B cell (primary cell): ENCODE measurements around the gene CENPV. TPM values are rescaled to one million over a fixed set of nuclear protein-coding genes. Genes with fewer than 3 reads are reported as not detected.

Source experiments
- ATAC-seq: fragments of 200-7000 bp; cut with Tn5 transposase; one replicate; pipeline ENCODE4 v1.10.0; 2021; ENCODE audit warnings: low read depth, mild to moderate bottlenecking, moderate number of reproducible peaks, moderate library complexity
- CTCF ChIA-PET: fragments of 350-600 bp; sonication (Branson Sonifier 250); formaldehyde crosslinking; loops from one replicate; lab custom pipeline; 2021; ENCODE audit warnings: antibody characterized with exemption, inconsistent platforms; lab: Charles Lee
- POLR2A ChIA-PET: fragments of 350-600 bp; sonication (Branson Sonifier 250); formaldehyde crosslinking; loops from one replicate; lab custom pipeline; 2021; ENCODE audit warnings: antibody characterized with exemption; lab: Charles Lee
- DNase-seq: peaks from one replicate; pipeline ENCODE4 v3.0.0; 2013
- H2AFZ ChIP-seq: 2 replicates; pipeline ENCODE4 v1.6.1; 2012; ENCODE audit warnings: mild to moderate bottlenecking, low read depth, low read length; ENCODE audit not compliant: insufficient read depth, poor library complexity, severe bottlenecking
- H3K27ac ChIP-seq, 2 donors: 1 replicate in 1 of 2; 2 replicates in 1 of 2; pipeline ENCODE4 v1.5.1; 2012 to 2013; ENCODE audit warnings: low read length in 2 of 2, mild to moderate bottlenecking in 2 of 2, moderate library complexity in 1 of 2
- H3K27me3 ChIP-seq, 4 experiments: fragments of 200-600 bp in 1 of 4; sonication (generic) in 1 of 4; replicated peaks in 1 of 4; 1 replicate in 2 of 4; 2 replicates in 2 of 4; pipeline versions ENCODE4 v1.6.1 to v1.7.0; 2013 to 2016; ENCODE audit warnings: low read length in 3 of 4, mild to moderate bottlenecking in 2 of 4, mixed read lengths in 1 of 4, moderate library complexity in 1 of 4; ENCODE audit not compliant: insufficient read depth in 4 of 4, control insufficient read depth in 3 of 4; ENCODE audit errors: control extremely low read depth in 1 of 4
- H3K36me3 ChIP-seq, 2 experiments: replicated peaks in 1 of 2; 1 replicate in 1 of 2; 2 replicates in 1 of 2; pipeline versions ENCODE4 v1.6.1 to v1.7.1; 2013; ENCODE audit warnings: low read length in 1 of 2; ENCODE audit not compliant: insufficient read depth in 2 of 2, control insufficient read depth in 1 of 2; ENCODE audit errors: control extremely low read depth in 1 of 2, extremely low read depth in 1 of 2
- H3K4me1 ChIP-seq, 2 donors: fragments of 200-600 bp in 1 of 2; sonication (generic) in 1 of 2; 1 replicate in 1 of 2; 2 replicates in 1 of 2; pipeline versions ENCODE4 v1.5.1 to v1.6.1; 2013 to 2017; ENCODE audit warnings: low read length in 2 of 2; ENCODE audit not compliant: control insufficient read depth in 2 of 2, insufficient read depth in 2 of 2
- H3K4me2 ChIP-seq: replicated peaks from 2 replicates; pipeline ENCODE3; 2012; ENCODE audit warnings: mild to moderate bottlenecking, low read depth, low read length; ENCODE audit not compliant: poor library complexity, severe bottlenecking
- H3K4me3 ChIP-seq, 5 experiments: fragments of 200-600 bp in 1 of 5; sonication (generic) in 1 of 5; 1 replicate in 3 of 5; 2 replicates in 2 of 5; pipeline versions ENCODE4 v1.5.1 to v1.7.0; 2011 to 2016; ENCODE audit warnings: low read length in 4 of 5, mild to moderate bottlenecking in 4 of 5, low read depth in 2 of 5, control low read depth in 1 of 5, moderate library complexity in 1 of 5; ENCODE audit not compliant: insufficient read depth in 1 of 5; ENCODE audit errors: control extremely low read depth in 1 of 5, extremely low read depth in 1 of 5
- H3K79me2 ChIP-seq: fragments of 200-600 bp; sonication (generic); one replicate; pipeline ENCODE4 v1.6.0; 2016; ENCODE audit warnings: low read length; ENCODE audit not compliant: control insufficient read depth, insufficient read depth
- H3K9ac ChIP-seq: fragments of 200-600 bp; sonication (generic); 2 replicates; pipeline ENCODE4 v1.6.1; 2017; ENCODE audit warnings: mild to moderate bottlenecking, low read length, moderate library complexity
- H3K9me3 ChIP-seq, 3 donors: one replicate each; pipeline versions ENCODE4 v1.6.1 to v1.7.1; 2013; ENCODE audit warnings: low read length in 2 of 3; ENCODE audit not compliant: control insufficient read depth in 2 of 3, insufficient read depth in 1 of 3; ENCODE audit errors: control extremely low read depth in 1 of 3
- H4K20me1 ChIP-seq: 2 replicates; pipeline ENCODE4 v1.6.0; 2012; ENCODE audit warnings: mild to moderate bottlenecking, low read length; ENCODE audit not compliant: insufficient read depth, control insufficient read depth, poor library complexity, severe bottlenecking
- H3K27ac Mint-ChIP-seq: one replicate; pipeline ENCODE4 v1.8.0; 2021; ENCODE audit warnings: mixed read lengths
- H3K27me3 Mint-ChIP-seq: one replicate; pipeline ENCODE4 v1.8.0; 2021; ENCODE audit warnings: mixed read lengths
- H3K4me1 Mint-ChIP-seq: one replicate; pipeline ENCODE4 v1.8.0; 2021; ENCODE audit warnings: mixed read lengths
- H3K4me3 Mint-ChIP-seq: one replicate; pipeline ENCODE4 v1.8.0; 2021; ENCODE audit warnings: mixed read lengths
- H3K9me3 Mint-ChIP-seq: one replicate; pipeline ENCODE4 v1.8.0; 2022; ENCODE audit warnings: mixed read lengths; ENCODE audit not compliant: insufficient read depth
- EZH2 ChIP-seq: IDR thresholded peaks from 2 replicates; pipeline ENCODE4 v1.6.1; 2012; ENCODE audit warnings: borderline replicate concordance, low read depth, mild to moderate bottlenecking, moderate library complexity, low read length; ENCODE audit not compliant: insufficient read depth, poor library complexity, severe bottlenecking
- WGBS: methylation state at CpG from one replicate; pipeline ENCODE4 v1.1.5; 2013; ENCODE audit warnings: missing lambda C conversion rate; ENCODE audit not compliant: insufficient coverage; 5-methylcytosine and 5-hydroxymethylcytosine counted together
- intact Hi-C: fragments of 100-400 bp; cut with micrococcal nuclease; formaldehyde crosslinking; loops from one replicate; pipeline ENCODE4 v1.10.0; 2022
- polyA plus RNA-seq: library from polyadenylated mRNA; depleted of rRNA; stranded (reverse); fragments of >200 nt; gene quantifications from 2 replicates; pipeline ENCODE4 v1.2.3, GENCODE V29; 2012
- total RNA-seq, 2 donors: library from RNA; stranded (reverse); fragments of 120-200 nt in 1 of 2; gene quantifications; 1 replicate in 1 of 2; 2 replicates in 1 of 2; pipeline versions ENCODE4 v1.2.3 to v1.2.4, GENCODE V29; 2013 to 2022
- TF ChIP-seq, protein P1 (sequence below): fragments of 200-600 bp; IDR thresholded peaks from one replicate; pipeline ENCODE4 v1.8.0; 2022; ENCODE audit warnings: antibody characterized with exemption, mild to moderate bottlenecking

CENPV gene
- total and polyA plus RNA-seq, 2 donors (not counting 1 experiment from before 2014, with no cell fraction given) = 15.8 to 28.1 TPM

DNA sequence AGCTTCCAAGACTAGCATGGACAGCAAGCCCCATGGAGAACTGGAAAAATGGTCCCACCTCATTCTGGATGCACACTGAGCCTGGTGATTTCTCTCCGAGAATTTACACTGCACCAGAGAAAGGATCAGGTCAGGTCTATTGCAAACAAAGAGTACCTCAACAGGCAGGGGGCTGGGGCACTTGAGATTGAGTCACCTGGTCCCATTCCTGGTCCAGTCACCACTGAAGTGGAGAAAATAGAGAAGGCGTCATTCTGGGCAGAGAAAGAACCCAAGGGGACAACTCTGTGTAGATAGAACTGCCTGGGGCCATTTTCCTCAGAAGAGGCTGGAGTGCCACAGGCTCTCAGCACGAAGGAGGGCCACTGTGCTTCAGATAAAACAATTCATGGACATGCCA is 38.4 kb downstream of the CENPV start:
- CTCF ChIA-PET = no interaction called here
- POLR2A ChIA-PET = no interaction called here
- no peak overlapping the region for H3K9ac ChIP-seq
- H3K27ac ChIP-seq = no peak overlapping the region
- H3K79me2 ChIP-seq = no peaks in the 10 kb centered on the region
- no peaks in the 10 kb centered on the region for H3K9me3 Mint-ChIP-seq
- DNase-seq (no peak), ATAC-seq (no peak)
- intact Hi-C loops = no loop called here
- H3K27me3 Mint-ChIP-seq = no peaks in the 10 kb centered on the region
- no peak overlapping the region for H3K27ac Mint-ChIP-seq
- no peak overlapping the region for H2AFZ ChIP-seq
- no peak overlapping the region for H3K4me3 ChIP-seq
- no peaks in the 10 kb centered on the region for H3K4me1 ChIP-seq
- no peak overlapping the region for H3K4me2 ChIP-seq
- no peaks in the 10 kb centered on the region for H3K27me3 ChIP-seq
- no peaks in the 10 kb centered on the region for H3K9me3 ChIP-seq
- peaks cover 0 to 20% of the 10 kb centered on the region in 2 experiments for H3K36me3 ChIP-seq
- H3K4me1 Mint-ChIP-seq = no peaks in the 10 kb centered on the region
- TF ChIP-seq, protein P1, sequence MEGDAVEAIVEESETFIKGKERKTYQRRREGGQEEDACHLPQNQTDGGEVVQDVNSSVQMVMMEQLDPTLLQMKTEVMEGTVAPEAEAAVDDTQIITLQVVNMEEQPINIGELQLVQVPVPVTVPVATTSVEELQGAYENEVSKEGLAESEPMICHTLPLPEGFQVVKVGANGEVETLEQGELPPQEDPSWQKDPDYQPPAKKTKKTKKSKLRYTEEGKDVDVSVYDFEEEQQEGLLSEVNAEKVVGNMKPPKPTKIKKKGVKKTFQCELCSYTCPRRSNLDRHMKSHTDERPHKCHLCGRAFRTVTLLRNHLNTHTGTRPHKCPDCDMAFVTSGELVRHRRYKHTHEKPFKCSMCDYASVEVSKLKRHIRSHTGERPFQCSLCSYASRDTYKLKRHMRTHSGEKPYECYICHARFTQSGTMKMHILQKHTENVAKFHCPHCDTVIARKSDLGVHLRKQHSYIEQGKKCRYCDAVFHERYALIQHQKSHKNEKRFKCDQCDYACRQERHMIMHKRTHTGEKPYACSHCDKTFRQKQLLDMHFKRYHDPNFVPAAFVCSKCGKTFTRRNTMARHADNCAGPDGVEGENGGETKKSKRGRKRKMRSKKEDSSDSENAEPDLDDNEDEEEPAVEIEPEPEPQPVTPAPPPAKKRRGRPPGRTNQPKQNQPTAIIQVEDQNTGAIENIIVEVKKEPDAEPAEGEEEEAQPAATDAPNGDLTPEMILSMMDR = no peak
- TF ChIP-seq EZH2 = no peak
- WGBS = 96% methylated on average over 3 of the region's 3 CpGs
- no peaks in the 10 kb centered on the region for H4K20me1 ChIP-seq
- no peak overlapping the region for H3K4me3 Mint-ChIP-seq

DNA sequence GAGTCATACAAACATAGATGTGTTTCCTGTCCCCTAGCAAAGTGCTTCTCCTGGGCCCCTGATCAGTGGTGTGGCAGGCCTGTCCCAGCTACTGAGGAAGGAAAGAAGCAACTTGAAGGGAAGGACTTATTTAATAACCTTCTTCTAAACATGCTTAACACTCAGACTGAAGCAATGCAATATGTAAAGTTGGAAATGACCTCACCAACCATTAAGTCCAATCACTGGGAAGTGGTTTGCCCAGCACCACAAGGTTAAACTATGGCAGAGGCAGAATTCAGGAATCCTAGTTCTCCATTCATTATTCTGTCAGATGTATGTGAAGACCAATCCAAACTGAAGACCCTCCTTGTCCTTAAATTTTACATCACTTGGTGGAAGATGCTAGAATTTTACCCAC is 39.1 kb downstream of the CENPV start:
- H3K9me3 ChIP-seq = no peaks in the 10 kb centered on the region
- ATAC-seq = no peak

More for the DNA sequence above, 39.1 kb downstream of the CENPV start:
- no peaks in the 10 kb centered on the region for H3K4me1 Mint-ChIP-seq
- no peak overlapping the region for H3K4me2 ChIP-seq
- intact Hi-C loops = no loop called here
- no peaks in the 10 kb centered on the region for H4K20me1 ChIP-seq
- TF ChIP-seq, protein P1 = no peak
- no peak for TF ChIP-seq EZH2
- H3K27me3 ChIP-seq = no peaks in the 10 kb centered on the region
- no peaks in the 10 kb centered on the region for H3K4me1 ChIP-seq
- no peak overlapping the region for H3K4me3 ChIP-seq
- H3K27ac ChIP-seq = no peak overlapping the region
- no peak overlapping the region for H2AFZ ChIP-seq
- H3K9me3 Mint-ChIP-seq = no peaks in the 10 kb centered on the region
- H3K79me2 ChIP-seq = no peaks in the 10 kb centered on the region
- no peak overlapping the region for H3K9ac ChIP-seq
- no peaks in the 10 kb centered on the region for H3K27me3 Mint-ChIP-seq
- H3K36me3 ChIP-seq = peaks cover 0 to 20% of the 10 kb centered on the region in 2 experiments
- POLR2A ChIA-PET = no interaction called here
- no peak overlapping the region for H3K27ac Mint-ChIP-seq
- no peak for DNase-seq
- no peak overlapping the region for H3K4me3 Mint-ChIP-seq
- CTCF ChIA-PET = no interaction called here
